K562 (cell line): Measurements from ENCODE around the gene NFYC. TPM values are rescaled to one million over a fixed set of nuclear protein-coding genes. Genes with fewer than 3 reads are reported as not detected.
A peak's percentile ranks its signal among the peaks of the same experiment; 100 is the strongest.

Experiments
- BCOR ChIP-seq: fragments of 450-650 bp; IDR thresholded peaks from 2 replicates; pipeline ENCODE4 v1.6.1; 2016
- HNRNPH1 ChIP-seq: fragments of 200-400 bp; formaldehyde crosslinking; optimal IDR thresholded peaks from 2 replicates; pipeline ENCODE3; 2017; ENCODE audit warnings: low read depth, mild to moderate bottlenecking, low read length, moderate library complexity
- KDM2B ChIP-seq: fragments of 250-450 bp; sonication (Bioruptor Pico); IDR thresholded peaks from 2 replicates; pipeline ENCODE4 v1.8.0; 2021; ENCODE audit warnings: mild to moderate bottlenecking, moderate library complexity
- OTX1 ChIP-seq: fragments of 450-650 bp; formaldehyde crosslinking; IDR thresholded peaks from 2 replicates; pipeline ENCODE4 v1.4.0; 2022; ENCODE audit warnings: mild to moderate bottlenecking
- POLR2A ChIP-seq: fragments of 450-650 bp; conservative IDR thresholded peaks from 2 replicates; pipeline ENCODE4 v1.6.1; 2016
- RBFOX2 ChIP-seq: fragments of 200-400 bp; formaldehyde crosslinking; IDR thresholded peaks from 2 replicates; pipeline ENCODE4 v1.6.1; 2017; ENCODE audit warnings: low read depth, mild to moderate bottlenecking, low read length, moderate library complexity
- SP1 ChIP-seq: sonication (generic); formaldehyde crosslinking; IDR thresholded peaks from 2 replicates; pipeline ENCODE4 v1.8.1; 2022; ENCODE audit warnings: mild to moderate bottlenecking, missing genetic modification reagents
- ZNF217 ChIP-seq: sonication (generic); formaldehyde crosslinking; IDR thresholded peaks from 2 replicates; pipeline ENCODE4 v1.8.0; 2022; ENCODE audit warnings: mild to moderate bottlenecking, missing genetic modification reagents
- ZNF277 ChIP-seq: fragments of 250-450 bp; sonication (Bioruptor Pico); IDR thresholded peaks from 2 replicates; pipeline ENCODE4 v1.8.0; 2022; ENCODE audit warnings: inconsistent platforms, mild to moderate bottlenecking, moderate library complexity, borderline replicate concordance
- ZNF639 ChIP-seq, 2 experiments: fragments of 200-800 bp in 1 of 2; sonication (Bioruptor generic) in 1 of 2; sonication (generic) in 1 of 2; formaldehyde crosslinking in 1 of 2; IDR thresholded peaks in 1 of 2; conservative IDR thresholded peaks in 1 of 2; 2 replicates each; pipeline versions ENCODE4 v1.5.0 to v1.6.1; 2016 to 2020; ENCODE audit warnings: missing compliant biosample characterization in 1 of 2, missing genetic modification characterization in 1 of 2, missing genetic modification reagents in 1 of 2
- polyA plus RNA-seq, 8 experiments: library from polyadenylated mRNA; depleted of rRNA in 4 of 8; stranded (reverse) in 5 of 8; unstranded in 3 of 8; fragments of >200 nt; fragmentation: Nextera tagmentation in 2 of 8; fragmentation: Illumina TruSeq in 1 of 8; extraction: Ambion mirVana in 2 of 8; extraction: Trizol in 1 of 8; gene quantifications; 2 replicates each; pipeline versions ENCODE4 v1.2.1 to v1.2.3, GENCODE V29; 2011 to 2014; ENCODE audit warnings: inconsistent platforms in 1 of 8, missing spikeins in 1 of 8
- total RNA-seq, 7 experiments: library from RNA; depleted of rRNA in 6 of 7; stranded (reverse); fragments of >200 nt in 6 of 7; fragmentation: Illumina TruSeq in 2 of 7; extraction: Trizol in 2 of 7; gene quantifications; 2 replicates each; pipeline versions ENCODE4 v1.2.1 to v1.2.3, GENCODE V29; 2011 to 2021; ENCODE audit warnings: low replicate concordance in 1 of 7
- TF ChIP-seq, protein P1 (sequence below), 2 experiments: fragments of 450-650 bp in 1 of 2; sonication (generic) in 1 of 2; formaldehyde crosslinking in 1 of 2; IDR thresholded peaks; 2 replicates each; pipeline versions ENCODE4 v1.7.1 to v1.9.0; 2016 to 2022; ENCODE audit warnings: inconsistent platforms in 1 of 2, mild to moderate bottlenecking in 1 of 2, missing genetic modification reagents in 1 of 2

The NFYC gene
- total and polyA plus RNA-seq, 9 of the 15 experiments (the other 6 are each of a cell fraction or from before 2014, with no cell fraction given): 4.8 to 59.8 (median 41.1) TPM

GRCh38 chr1:40802078-40802741, 110.7 kb downstream of the NFYC start (continued):
- peak; percentile 77 for TF ChIP-seq RBFOX2
- TF ChIP-seq BCOR: peak; percentile 100
- no peak for TF ChIP-seq HNRNPH1
- 0 out of 2 replicates have a peak, but pooled peaks have one; percentile 30 for TF ChIP-seq SP1 (CRISPR knock-in tag)
- no peak for TF ChIP-seq ZNF217 (CRISPR knock-in tag)
- TF ChIP-seq, protein P1, sequence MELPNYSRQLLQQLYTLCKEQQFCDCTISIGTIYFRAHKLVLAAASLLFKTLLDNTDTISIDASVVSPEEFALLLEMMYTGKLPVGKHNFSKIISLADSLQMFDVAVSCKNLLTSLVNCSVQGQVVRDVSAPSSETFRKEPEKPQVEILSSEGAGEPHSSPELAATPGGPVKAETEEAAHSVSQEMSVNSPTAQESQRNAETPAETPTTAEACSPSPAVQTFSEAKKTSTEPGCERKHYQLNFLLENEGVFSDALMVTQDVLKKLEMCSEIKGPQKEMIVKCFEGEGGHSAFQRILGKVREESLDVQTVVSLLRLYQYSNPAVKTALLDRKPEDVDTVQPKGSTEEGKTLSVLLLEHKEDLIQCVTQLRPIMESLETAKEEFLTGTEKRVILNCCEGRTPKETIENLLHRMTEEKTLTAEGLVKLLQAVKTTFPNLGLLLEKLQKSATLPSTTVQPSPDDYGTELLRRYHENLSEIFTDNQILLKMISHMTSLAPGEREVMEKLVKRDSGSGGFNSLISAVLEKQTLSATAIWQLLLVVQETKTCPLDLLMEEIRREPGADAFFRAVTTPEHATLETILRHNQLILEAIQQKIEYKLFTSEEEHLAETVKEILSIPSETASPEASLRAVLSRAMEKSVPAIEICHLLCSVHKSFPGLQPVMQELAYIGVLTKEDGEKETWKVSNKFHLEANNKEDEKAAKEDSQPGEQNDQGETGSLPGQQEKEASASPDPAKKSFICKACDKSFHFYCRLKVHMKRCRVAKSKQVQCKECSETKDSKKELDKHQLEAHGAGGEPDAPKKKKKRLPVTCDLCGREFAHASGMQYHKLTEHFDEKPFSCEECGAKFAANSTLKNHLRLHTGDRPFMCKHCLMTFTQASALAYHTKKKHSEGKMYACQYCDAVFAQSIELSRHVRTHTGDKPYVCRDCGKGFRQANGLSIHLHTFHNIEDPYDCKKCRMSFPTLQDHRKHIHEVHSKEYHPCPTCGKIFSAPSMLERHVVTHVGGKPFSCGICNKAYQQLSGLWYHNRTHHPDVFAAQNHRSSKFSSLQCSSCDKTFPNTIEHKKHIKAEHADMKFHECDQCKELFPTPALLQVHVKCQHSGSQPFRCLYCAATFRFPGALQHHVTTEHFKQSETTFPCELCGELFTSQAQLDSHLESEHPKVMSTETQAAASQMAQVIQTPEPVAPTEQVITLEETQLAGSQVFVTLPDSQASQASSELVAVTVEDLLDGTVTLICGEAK (IDR thresholded peaks at IDR 0.05): no peak
- TF ChIP-seq, protein P1 (CRISPR knock-in tag; IDR thresholded peaks at IDR 0.05): no peak
- TF ChIP-seq KDM2B (CRISPR knock-in tag): no peak
- 0 out of 4 replicates have a peak, but pooled peaks of 1 of the 2 experiments have one; percentile 52 for TF ChIP-seq ZNF639 (CRISPR knock-in tag; conservative IDR thresholded peaks at IDR 0.05 in 1 of 2, IDR thresholded peaks at IDR 0.05 in 1 of 2)
- no peak for TF ChIP-seq ZNF277 (CRISPR knock-in tag)
- 0 out of 2 replicates have a peak, but pooled peaks have one; percentile 47 for TF ChIP-seq POLR2A
- no peak; the same call in 1 of the 2 replicates for TF ChIP-seq OTX1 (CRISPR knock-in tag)
